ENCODE results near the gene NCDN. TPM values are rescaled to one million over a fixed set of nuclear protein-coding genes. Genes with fewer than 3 reads are reported as not detected.
A peak's percentile ranks its signal among the peaks of the same experiment; 100 is the strongest.

Gene NCDN
- total RNA-seq, 2 experiments from 2014 or later = 17.3 to 17.5 TPM

DNA sequence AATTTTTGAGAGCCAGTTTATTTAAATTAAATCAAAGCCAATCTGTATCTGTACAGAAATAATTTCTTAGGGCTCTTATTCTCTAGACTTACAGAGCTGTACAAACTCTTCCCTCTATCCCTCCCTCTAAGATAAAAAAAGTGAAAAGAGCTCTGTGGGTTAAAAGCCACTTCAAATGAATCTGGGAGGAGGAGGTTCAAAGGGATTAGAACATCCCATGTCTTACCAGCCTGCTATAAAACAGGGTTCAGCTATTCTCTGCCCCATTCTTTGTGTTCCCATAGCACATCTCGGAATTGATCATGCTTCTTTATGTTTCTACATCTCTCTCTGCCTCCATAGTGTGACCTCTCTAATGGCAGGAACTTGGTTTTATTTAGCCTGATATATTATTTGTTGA lies 19.8 kb upstream of the NCDN start:
- Mint-ChIP-seq H3K4me1 (ENCODE audit: low read depth) (peaks cover 70% of the 10 kb centered on the region), H3K9me3 (no peaks in the 10 kb centered on the region), H3K27ac (peak overlapping the region; percentile 63), H3K36me3 (ENCODE audit: low read depth) (peaks cover 19% of the 10 kb centered on the region), H3K27me3 (no peaks in the 10 kb centered on the region), H3K4me3 (peak overlapping the region; percentile 29)
- DNase-seq = no peak
- intact Hi-C loops (cut with micrococcal nuclease) = no loop called here
- CTCF ChIA-PET = interaction anchor here (1.0 to 11.4 kb wide), 5 partner anchors 19 to 87 kb away, joined by 3 to 140 read pairs (median 4); partner anchors contain the start of genes KIAA0319L and NCDN
- POLR2A ChIA-PET = interaction anchor here (1.4 kb wide), 1 partner anchor 19 kb away, joined by 4 read pairs; the partner anchor contains the start of genes KIAA0319L and NCDN
- TF ChIP-seq, protein P1, sequence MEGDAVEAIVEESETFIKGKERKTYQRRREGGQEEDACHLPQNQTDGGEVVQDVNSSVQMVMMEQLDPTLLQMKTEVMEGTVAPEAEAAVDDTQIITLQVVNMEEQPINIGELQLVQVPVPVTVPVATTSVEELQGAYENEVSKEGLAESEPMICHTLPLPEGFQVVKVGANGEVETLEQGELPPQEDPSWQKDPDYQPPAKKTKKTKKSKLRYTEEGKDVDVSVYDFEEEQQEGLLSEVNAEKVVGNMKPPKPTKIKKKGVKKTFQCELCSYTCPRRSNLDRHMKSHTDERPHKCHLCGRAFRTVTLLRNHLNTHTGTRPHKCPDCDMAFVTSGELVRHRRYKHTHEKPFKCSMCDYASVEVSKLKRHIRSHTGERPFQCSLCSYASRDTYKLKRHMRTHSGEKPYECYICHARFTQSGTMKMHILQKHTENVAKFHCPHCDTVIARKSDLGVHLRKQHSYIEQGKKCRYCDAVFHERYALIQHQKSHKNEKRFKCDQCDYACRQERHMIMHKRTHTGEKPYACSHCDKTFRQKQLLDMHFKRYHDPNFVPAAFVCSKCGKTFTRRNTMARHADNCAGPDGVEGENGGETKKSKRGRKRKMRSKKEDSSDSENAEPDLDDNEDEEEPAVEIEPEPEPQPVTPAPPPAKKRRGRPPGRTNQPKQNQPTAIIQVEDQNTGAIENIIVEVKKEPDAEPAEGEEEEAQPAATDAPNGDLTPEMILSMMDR (IDR thresholded peaks at IDR 0.05) = no peak
- ATAC-seq = no peak

- ATAC-seq = peak; percentile 82
- intact Hi-C loops (cut with micrococcal nuclease) = no loop called here
Measured at GRCh38 chr1:35539073-35539823, 18.4 kb upstream of the NCDN start.

DNA sequence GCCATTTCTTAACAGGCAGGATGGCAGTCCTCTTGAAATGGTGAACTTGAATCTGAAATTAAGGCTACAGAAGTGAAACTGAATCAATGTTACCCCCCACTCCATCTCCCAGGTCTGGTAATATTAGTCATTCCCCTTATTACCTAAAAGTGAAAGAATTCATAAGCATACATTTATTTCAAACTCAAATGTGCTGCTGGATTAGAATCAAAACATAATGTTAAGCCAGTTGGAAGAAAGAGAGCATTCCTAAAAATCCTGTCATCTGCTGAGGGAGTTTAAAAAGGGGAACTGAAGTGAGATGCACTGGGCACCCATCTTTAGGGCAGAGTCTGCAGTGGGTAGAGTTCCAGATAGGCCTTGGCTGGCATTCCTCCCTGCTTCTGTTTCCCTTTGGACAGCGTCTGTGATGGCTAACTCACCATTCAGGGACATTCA lies 17.8 kb upstream of the NCDN start:
- intact Hi-C loops (cut with micrococcal nuclease) = no loop called here
- ATAC-seq (peak; percentile 54), DNase-seq (no peak)
- Mint-ChIP-seq H3K27ac (peak overlapping the region; percentile 98), H3K4me1 (ENCODE audit: low read depth) (peaks cover 83% of the 10 kb centered on the region), H3K36me3 (ENCODE audit: low read depth) (peaks cover 16% of the 10 kb centered on the region), H3K4me3 (peak overlapping the region; percentile 76), H3K9me3 (no peaks in the 10 kb centered on the region), H3K27me3 (no peaks in the 10 kb centered on the region)
- ChIA-PET CTCF (interaction anchor here (0.8 to 11.4 kb wide), 2 partner anchors 28 to 89 kb away, joined by 3 to 140 read pairs; no protein-coding TSS in a partner anchor), POLR2A (interaction anchor here (1.2 kb wide), 1 partner anchor 16 kb away, joined by 4 read pairs; no protein-coding TSS in a partner anchor)
- TF ChIP-seq, protein P1 (IDR thresholded peaks at IDR 0.05) = no peak

More at GRCh38 chr1:35539073-35539823, 18.4 kb upstream of the NCDN start:
- TF ChIP-seq, protein P1 (IDR thresholded peaks at IDR 0.05) = no peak
- Mint-ChIP-seq H3K4me1 (ENCODE audit: low read depth) (peaks cover 78% of the 10 kb centered on the region), H3K27ac (peak overlapping the region; percentile 98), H3K27me3 (no peaks in the 10 kb centered on the region), H3K36me3 (ENCODE audit: low read depth) (peaks cover 16% of the 10 kb centered on the region), H3K4me3 (peak overlapping the region; percentile 76), H3K9me3 (no peaks in the 10 kb centered on the region)
- CTCF ChIA-PET = interaction anchor here (0.8 to 11.4 kb wide), 2 partner anchors 29 to 88 kb away, joined by 3 to 140 read pairs; no protein-coding TSS in a partner anchor
- POLR2A ChIA-PET = interaction anchor here (1.0 to 1.2 kb wide), 2 partner anchors 9 to 17 kb away, joined by 4 read pairs; no protein-coding TSS in a partner anchor
- DNase-seq = peak; percentile 61

- H3K27ac Mint-ChIP-seq = peak overlapping the region; percentile 50
- ATAC-seq (peak; percentile 93), DNase-seq (peak; percentile 76)
- H3K36me3 Mint-ChIP-seq (ENCODE audit: low read depth) = peaks cover 29% of the 10 kb centered on the region
- POLR2A ChIA-PET = interaction anchor here (0.6 to 0.7 kb wide), 2 partner anchors 36 to 277 kb away, joined by 3 read pairs; no protein-coding TSS in a partner anchor
- peaks cover 51% of the 10 kb centered on the region for H3K4me1 Mint-ChIP-seq (ENCODE audit: low read depth)
- H3K9me3 Mint-ChIP-seq = no peaks in the 10 kb centered on the region
- CTCF ChIA-PET = interaction anchor here (0.7 to 3.6 kb wide), 12 partner anchors 9 to 127 kb away, joined by 3 to 63 read pairs (median 4); no protein-coding TSS in a partner anchor
- H3K27me3 Mint-ChIP-seq = no peaks in the 10 kb centered on the region
- intact Hi-C loops (cut with micrococcal nuclease) = loop anchor here (1.0 kb wide), 1 partner anchor 94 kb away; no protein-coding TSS in a partner anchor
- TF ChIP-seq, protein P1 (IDR thresholded peaks at IDR 0.05) = peak; percentile 41
- H3K4me3 Mint-ChIP-seq = no peak overlapping the region
Measured at GRCh38 chr1:35544976-35545375, 12.6 kb upstream of the NCDN start.
